Tibial nerve (tissue), 4 donors: ENCODE measurements around the gene PLXNA4. TPM values are rescaled to one million over a fixed set of nuclear protein-coding genes. Genes with fewer than 3 reads are reported as not detected.

ENCODE experiments used
- DNase-seq, 2 donors: peaks; one replicate each; pipeline ENCODE4 v3.0.0-alpha.2; 2019; ENCODE audit warnings: low spot score in 2 of 2
- H3K27ac ChIP-seq, 4 donors: fragments of 200-600 bp; sonication (generic) in 3 of 4; one replicate each; pipeline ENCODE4 v1.5.1; 2017 to 2019; ENCODE audit warnings: mild to moderate bottlenecking in 1 of 4
- H3K27me3 ChIP-seq, 2 donors: fragments of 200-600 bp; sonication (generic) in 1 of 2; one replicate each; pipeline versions ENCODE4 v1.5.1 to v1.6.0; 2017 to 2019
- H3K36me3 ChIP-seq, 3 donors: fragments of 200-600 bp; sonication (generic); one replicate each; pipeline ENCODE4 v1.5.1; 2018 to 2019
- H3K4me1 ChIP-seq, 4 donors: fragments of 200-600 bp; sonication (generic) in 3 of 4; one replicate each; pipeline ENCODE4 v1.5.1; 2017 to 2019
- H3K4me3 ChIP-seq, 4 donors: fragments of 200-600 bp; sonication (generic) in 3 of 4; one replicate each; pipeline ENCODE4 v1.5.1; 2017 to 2019; ENCODE audit warnings: mild to moderate bottlenecking in 1 of 4, moderate library complexity in 1 of 4
- H3K9me3 ChIP-seq, 4 donors: fragments of 200-600 bp; sonication (generic) in 3 of 4; one replicate each; pipeline ENCODE4 v1.5.1; 2017 to 2019
- CTCF ChIP-seq, 5 experiments: fragments of 200-600 bp in 3 of 5; fragments of 450-650 bp in 2 of 5; sonication (generic) in 3 of 5; IDR thresholded peaks; one replicate each; pipeline ENCODE4 v1.5.1; 2016 to 2019; ENCODE audit warnings: antibody characterized with exemption in 5 of 5, mild to moderate bottlenecking in 3 of 5, moderate library complexity in 2 of 5
- EP300 ChIP-seq, 2 donors: sonication (generic); formaldehyde crosslinking; IDR thresholded peaks; one replicate each; pipeline ENCODE4 v1.6.1; 2017; ENCODE audit warnings: antibody characterized with exemption in 2 of 2, mild to moderate bottlenecking in 1 of 2
- POLR2A ChIP-seq, 2 donors: fragments of 450-650 bp; IDR thresholded peaks; one replicate each; pipeline ENCODE4 v1.6.1; 2017; ENCODE audit warnings: antibody characterized with exemption in 2 of 2, mild to moderate bottlenecking in 2 of 2, moderate library complexity in 2 of 2
- WGBS, 2 donors: methylation state at CpG; one replicate each; pipeline ENCODE4 v1.1.5; 2018; 5-methylcytosine and 5-hydroxymethylcytosine counted together
- total RNA-seq, 4 donors: library from RNA; depleted of rRNA; stranded (reverse); fragments of >200 nt; gene quantifications; one replicate each; pipeline ENCODE4 v1.1.0, GENCODE V29; 2016

PLXNA4 gene
- total RNA-seq, 4 donors from 2014 or later, result 12.6 to 32.4 (median 13.7) TPM

- 33 to 39% methylated on average over 1 of the region's 1 CpG for WGBS, 2 donors
Measured at GRCh38 chr7:132082394-132082793, 493.9 kb downstream of the PLXNA4 start.

GRCh38 chr7:132081686-132082085 is 494.6 kb downstream of the PLXNA4 start:
- H3K27me3 ChIP-seq, result no peaks in the 10 kb centered on the region
- 85 to 87% methylated on average over 2 of the region's 2 CpGs for WGBS, 2 donors
- H3K9me3 ChIP-seq, result no peaks in the 10 kb centered on the region
- no peak overlapping the region for H3K4me3 ChIP-seq
- TF ChIP-seq EP300 (IDR thresholded peaks at IDR 0.05) (no peak), POLR2A (IDR thresholded peaks at IDR 0.05) (no peak), CTCF (IDR thresholded peaks at IDR 0.05) (no peak)
- peaks cover 0 to 16% (median 0%) of the 10 kb centered on the region in 4 donors for H3K4me1 ChIP-seq
- DNase-seq, result no peak
- H3K36me3 ChIP-seq, result no peaks in the 10 kb centered on the region
- peak overlapping the region in 2 of 4 donors; percentile 40 to 52 for H3K27ac ChIP-seq

More at GRCh38 chr7:132082394-132082793, 493.9 kb downstream of the PLXNA4 start:
- H3K9me3 ChIP-seq, result no peaks in the 10 kb centered on the region
- TF ChIP-seq POLR2A (IDR thresholded peaks at IDR 0.05), result no peak
- no peak for TF ChIP-seq CTCF (IDR thresholded peaks at IDR 0.05)
- TF ChIP-seq EP300 (IDR thresholded peaks at IDR 0.05), result no peak
- no peak for DNase-seq
- H3K27me3 ChIP-seq, result no peaks in the 10 kb centered on the region
- no peaks in the 10 kb centered on the region for H3K36me3 ChIP-seq
- H3K4me1 ChIP-seq, result peaks cover 0 to 16% (median 0%) of the 10 kb centered on the region in 4 donors
- H3K27ac ChIP-seq, result no peak overlapping the region
- no peak overlapping the region for H3K4me3 ChIP-seq

- 52 to 67% methylated on average over 6 of the region's 6 CpGs for WGBS, 2 donors
- H3K9me3 ChIP-seq, result no peaks in the 10 kb centered on the region
- TF ChIP-seq EP300 (IDR thresholded peaks at IDR 0.05) (peak in 1 of 2 donors; percentile 69), POLR2A (IDR thresholded peaks at IDR 0.05) (no peak)
- H3K4me1 ChIP-seq, result peaks cover 0 to 16% (median 0%) of the 10 kb centered on the region in 4 donors
- H3K36me3 ChIP-seq, result no peaks in the 10 kb centered on the region
- H3K27ac ChIP-seq, result peak overlapping the region in 2 of 4 donors; percentile 64 to 68
- DNase-seq, result peak in 1 of 2 donors; percentile 60
- H3K4me3 ChIP-seq, result no peak overlapping the region
- H3K27me3 ChIP-seq, result no peaks in the 10 kb centered on the region
Measured at GRCh38 chr7:132080967-132081668, 495.2 kb downstream of the PLXNA4 start.

GRCh38 chr7:132080467-132080866 is 495.8 kb downstream of the PLXNA4 start:
- peak in 1 of 2 donors; percentile 5 for TF ChIP-seq EP300 (IDR thresholded peaks at IDR 0.05)
- TF ChIP-seq POLR2A (IDR thresholded peaks at IDR 0.05), result no peak

GRCh38 chr7:132078891-132079735 is 497.2 kb downstream of the PLXNA4 start:
- Histone ChIP-seq H3K9me3 (no peaks in the 10 kb centered on the region), H3K4me3 (no peak overlapping the region), H3K27me3 (no peaks in the 10 kb centered on the region), H3K4me1 (peaks cover 0 to 16% (median 0%) of the 10 kb centered on the region in 4 donors), H3K27ac (no peak overlapping the region), H3K36me3 (no peaks in the 10 kb centered on the region)
- 76 to 82% methylated on average over 8 of the region's 8 CpGs for WGBS, 2 donors
- DNase-seq, result no peak
- TF ChIP-seq POLR2A (IDR thresholded peaks at IDR 0.05) (no peak), EP300 (IDR thresholded peaks at IDR 0.05) (no peak), CTCF (IDR thresholded peaks at IDR 0.05) (no peak)

More at GRCh38 chr7:132080467-132080866, 495.8 kb downstream of the PLXNA4 start:
- 53 to 68% methylated on average over 1 of the region's 1 CpG for WGBS, 2 donors
- H3K36me3 ChIP-seq, result no peaks in the 10 kb centered on the region
- no peaks in the 10 kb centered on the region for H3K27me3 ChIP-seq
- no peak overlapping the region for H3K4me3 ChIP-seq
- H3K4me1 ChIP-seq, result peaks cover 0 to 16% (median 0%) of the 10 kb centered on the region in 4 donors
- peak overlapping the region in 2 of 4 donors; percentile 64 to 68 for H3K27ac ChIP-seq
- H3K9me3 ChIP-seq, result no peaks in the 10 kb centered on the region
- DNase-seq, result no peak
